ENCODE results near the gene REPS1. TPM values are rescaled to one million over a fixed set of nuclear protein-coding genes. Genes with fewer than 3 reads are reported as not detected.
A peak's percentile ranks its signal among the peaks of the same experiment; 100 is the strongest.

The REPS1 gene
- total RNA-seq, 1 donor from 2014 or later, result 32.2 TPM

DNA sequence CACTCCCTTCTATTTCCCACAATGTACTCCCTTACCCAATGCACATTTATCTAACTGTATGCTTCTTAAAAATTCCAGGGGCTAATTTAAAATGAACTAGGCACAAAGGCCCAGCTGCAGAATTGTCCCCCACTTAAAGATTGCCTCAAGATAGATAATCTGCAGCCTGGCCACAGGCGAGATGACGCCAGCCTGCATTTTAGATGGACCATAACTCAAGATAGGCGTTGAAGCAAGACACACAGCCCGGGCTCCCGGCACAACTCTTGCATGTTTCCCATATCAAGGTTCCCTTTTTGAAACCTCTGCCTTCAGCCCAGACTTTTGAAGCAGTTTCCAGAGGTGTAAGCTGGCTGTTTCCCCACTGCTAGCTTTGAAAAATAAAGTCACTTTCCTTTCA, 3.2 kb upstream of the REPS1 start:
- Mint-ChIP-seq H3K27me3 (ENCODE audit: unreplicated experiment) (no peaks in the 10 kb centered on the region), H3K9me3 (ENCODE audit: unreplicated experiment) (no peaks in the 10 kb centered on the region), H3K27ac (ENCODE audit: unreplicated experiment) (no peak overlapping the region), H3K36me3 (ENCODE audit: unreplicated experiment) (no peaks in the 10 kb centered on the region), H3K4me1 (ENCODE audit: unreplicated experiment) (peaks cover 10% of the 10 kb centered on the region), H3K4me3 (ENCODE audit: unreplicated experiment) (no peak overlapping the region)
- DNase-seq (ENCODE audit: extremely low spot score, unreplicated experiment), result no peak
- TF ChIP-seq, protein P1, sequence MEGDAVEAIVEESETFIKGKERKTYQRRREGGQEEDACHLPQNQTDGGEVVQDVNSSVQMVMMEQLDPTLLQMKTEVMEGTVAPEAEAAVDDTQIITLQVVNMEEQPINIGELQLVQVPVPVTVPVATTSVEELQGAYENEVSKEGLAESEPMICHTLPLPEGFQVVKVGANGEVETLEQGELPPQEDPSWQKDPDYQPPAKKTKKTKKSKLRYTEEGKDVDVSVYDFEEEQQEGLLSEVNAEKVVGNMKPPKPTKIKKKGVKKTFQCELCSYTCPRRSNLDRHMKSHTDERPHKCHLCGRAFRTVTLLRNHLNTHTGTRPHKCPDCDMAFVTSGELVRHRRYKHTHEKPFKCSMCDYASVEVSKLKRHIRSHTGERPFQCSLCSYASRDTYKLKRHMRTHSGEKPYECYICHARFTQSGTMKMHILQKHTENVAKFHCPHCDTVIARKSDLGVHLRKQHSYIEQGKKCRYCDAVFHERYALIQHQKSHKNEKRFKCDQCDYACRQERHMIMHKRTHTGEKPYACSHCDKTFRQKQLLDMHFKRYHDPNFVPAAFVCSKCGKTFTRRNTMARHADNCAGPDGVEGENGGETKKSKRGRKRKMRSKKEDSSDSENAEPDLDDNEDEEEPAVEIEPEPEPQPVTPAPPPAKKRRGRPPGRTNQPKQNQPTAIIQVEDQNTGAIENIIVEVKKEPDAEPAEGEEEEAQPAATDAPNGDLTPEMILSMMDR (IDR thresholded peaks at IDR 0.05), result no peak

DNA sequence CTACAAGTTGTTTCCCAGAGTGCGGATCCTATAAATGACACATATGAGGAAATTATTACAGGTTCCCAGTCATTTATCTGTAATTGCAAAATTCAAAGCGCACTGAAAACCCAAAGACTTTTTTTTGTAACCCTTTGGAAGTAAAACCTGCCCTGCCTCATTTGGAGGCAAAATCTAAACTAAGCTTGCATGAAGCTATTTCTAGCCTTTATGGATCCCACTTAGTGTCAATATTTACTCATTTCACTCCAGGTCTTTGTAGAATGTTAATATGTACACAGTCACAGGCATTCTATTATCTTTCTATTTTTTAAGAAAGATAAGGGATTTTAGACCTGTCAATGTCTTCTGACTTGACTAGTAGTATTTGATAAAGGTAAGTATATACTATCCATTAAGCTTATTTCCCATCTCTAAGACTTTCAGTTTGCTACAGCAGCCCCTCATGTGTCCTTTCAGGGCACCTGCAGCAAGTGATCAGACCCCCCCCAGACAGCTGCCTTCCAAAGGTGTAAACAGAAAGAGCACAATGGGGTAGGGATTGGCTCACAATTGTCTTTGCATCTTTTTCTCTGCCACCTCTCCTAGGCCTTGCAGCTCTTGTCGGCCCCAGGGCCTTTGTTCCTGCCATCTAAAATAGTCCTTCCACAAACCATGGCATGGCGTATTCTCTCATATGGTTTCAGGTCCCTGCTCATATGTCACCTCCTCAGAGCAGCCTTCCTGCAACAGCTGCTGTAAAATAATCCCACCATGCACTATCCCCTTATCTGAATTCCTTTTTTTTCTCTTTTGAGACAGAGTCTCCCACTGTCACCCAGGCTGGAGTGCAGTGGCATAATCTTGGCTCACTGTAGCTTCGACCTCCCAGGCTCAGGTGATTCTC, 1.3 kb upstream of the REPS1 start:
- TF ChIP-seq, protein P1 (IDR thresholded peaks at IDR 0.05), result no peak
- Mint-ChIP-seq H3K27me3 (ENCODE audit: unreplicated experiment) (no peaks in the 10 kb centered on the region), H3K36me3 (ENCODE audit: unreplicated experiment) (no peaks in the 10 kb centered on the region)

DNA sequence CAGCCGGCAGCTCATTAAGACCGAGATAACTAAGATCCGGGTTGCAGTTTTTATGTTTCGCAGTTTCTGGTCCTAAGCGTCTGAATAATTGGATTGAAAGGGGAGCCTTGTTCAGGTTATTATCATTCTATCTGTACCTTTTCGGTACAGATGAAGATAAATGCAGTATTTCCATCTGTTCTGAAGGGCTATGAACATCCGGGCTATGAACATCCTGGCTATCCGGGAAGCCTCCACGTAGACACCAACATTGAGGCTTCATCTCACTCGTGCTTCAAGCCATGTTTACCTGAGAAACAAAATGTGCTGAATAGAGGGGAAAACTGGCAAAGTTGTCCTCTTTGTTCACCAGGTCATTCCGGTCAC, 399 bp upstream of the REPS1 start:
- Mint-ChIP-seq H3K9me3 (ENCODE audit: unreplicated experiment) (no peaks in the 10 kb centered on the region), H3K27ac (ENCODE audit: unreplicated experiment) (peak overlapping the region; percentile 88), H3K27me3 (ENCODE audit: unreplicated experiment) (no peaks in the 10 kb centered on the region), H3K36me3 (ENCODE audit: unreplicated experiment) (no peaks in the 10 kb centered on the region), H3K4me3 (ENCODE audit: unreplicated experiment) (peak overlapping the region; percentile 85), H3K4me1 (ENCODE audit: unreplicated experiment) (peaks cover 7% of the 10 kb centered on the region)
- TF ChIP-seq, protein P1 (IDR thresholded peaks at IDR 0.05), result peak; percentile 21
- no peak for DNase-seq (ENCODE audit: extremely low spot score, unreplicated experiment)

More for the DNA sequence above, 1.3 kb upstream of the REPS1 start:
- Mint-ChIP-seq H3K27ac (ENCODE audit: unreplicated experiment) (no peak overlapping the region), H3K4me3 (ENCODE audit: unreplicated experiment) (no peak overlapping the region), H3K9me3 (ENCODE audit: unreplicated experiment) (no peaks in the 10 kb centered on the region), H3K4me1 (ENCODE audit: unreplicated experiment) (peaks cover 7% of the 10 kb centered on the region)
- no peak for DNase-seq (ENCODE audit: extremely low spot score, unreplicated experiment)

DNA sequence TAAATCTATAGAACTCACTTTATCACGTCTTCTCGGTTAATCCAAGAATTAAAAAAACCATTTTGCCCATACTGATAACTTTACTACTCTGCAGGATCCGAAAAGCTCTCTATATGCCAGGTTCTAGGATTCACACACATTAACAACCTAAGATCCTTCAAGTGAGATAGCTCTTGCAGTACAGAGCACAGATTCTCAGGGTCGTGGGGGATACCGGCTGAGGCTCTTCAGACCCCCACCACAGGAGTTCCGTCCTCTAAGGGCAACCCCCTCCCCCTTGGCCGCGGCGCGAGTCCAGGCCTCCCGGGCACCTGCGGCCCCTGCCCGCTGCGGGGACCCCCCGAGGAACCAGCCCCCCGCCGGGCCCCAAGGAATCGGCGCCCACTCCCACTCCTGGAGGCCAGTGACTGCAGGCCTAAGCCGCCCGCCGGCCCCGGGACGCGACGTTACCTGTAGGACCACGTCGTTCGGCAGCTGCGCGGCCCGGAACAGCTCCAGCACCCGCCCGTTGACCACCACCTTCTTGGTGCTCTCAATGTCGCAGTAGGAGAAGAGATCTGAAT, 892 bp downstream of the REPS1 start:
- Mint-ChIP-seq H3K36me3 (ENCODE audit: unreplicated experiment) (no peaks in the 10 kb centered on the region), H3K4me3 (ENCODE audit: unreplicated experiment) (peak overlapping the region; percentile 75), H3K4me1 (ENCODE audit: unreplicated experiment) (peaks cover 7% of the 10 kb centered on the region), H3K27me3 (ENCODE audit: unreplicated experiment) (no peaks in the 10 kb centered on the region), H3K27ac (ENCODE audit: unreplicated experiment) (peak overlapping the region; percentile 56), H3K9me3 (ENCODE audit: unreplicated experiment) (no peaks in the 10 kb centered on the region)
- DNase-seq (ENCODE audit: extremely low spot score, unreplicated experiment), result no peak
- TF ChIP-seq, protein P1 (IDR thresholded peaks at IDR 0.05), result no peak

DNA sequence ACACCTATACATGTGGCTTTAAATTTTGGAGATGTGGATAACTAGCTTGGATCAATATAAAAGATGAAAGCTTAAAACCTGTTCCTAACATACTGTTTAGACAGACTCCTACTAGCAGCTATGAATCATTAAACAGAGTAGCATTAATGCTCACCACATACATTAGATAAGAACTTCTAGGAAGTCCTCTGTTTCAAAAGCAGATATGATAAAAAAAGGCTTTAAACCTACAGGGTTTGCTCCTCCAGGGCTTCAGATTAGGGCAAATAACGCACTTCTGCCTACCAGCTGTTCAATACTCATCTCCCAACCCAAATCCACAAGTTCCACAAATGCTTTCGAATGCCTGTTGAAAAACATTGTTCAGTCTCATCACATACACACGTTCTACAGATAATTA, 1.5 kb downstream of the REPS1 start:
- peaks cover 11% of the 10 kb centered on the region for H3K4me1 Mint-ChIP-seq (ENCODE audit: unreplicated experiment)
- peak overlapping the region; percentile 56 for H3K27ac Mint-ChIP-seq (ENCODE audit: unreplicated experiment)
- TF ChIP-seq, protein P1 (IDR thresholded peaks at IDR 0.05), result no peak
- H3K4me3 Mint-ChIP-seq (ENCODE audit: unreplicated experiment), result peak overlapping the region; percentile 75
- DNase-seq (ENCODE audit: extremely low spot score, unreplicated experiment), result no peak
- H3K27me3 Mint-ChIP-seq (ENCODE audit: unreplicated experiment), result no peaks in the 10 kb centered on the region
- H3K9me3 Mint-ChIP-seq (ENCODE audit: unreplicated experiment), result no peaks in the 10 kb centered on the region
- peaks cover 2% of the 10 kb centered on the region for H3K36me3 Mint-ChIP-seq (ENCODE audit: unreplicated experiment)

Measured in osteocyte (in vitro differentiated cells).